T-helper 1 cell (primary cell): ENCODE data around the gene MMADHC.
A peak's percentile ranks its signal among the peaks of the same experiment; 100 is the strongest.
"Not testable (repeated sequence)": the region's sequence is repeated elsewhere in the genome, so short reads cannot be mapped to it uniquely, and the experiment has no call there.

ENCODE experiments used
- DNase-seq, 5 donors: peaks; one replicate each; pipeline ENCODE4 v3.0.0-alpha.2; 2012 to 2020

Gene MMADHC

GRCh38 chr2:149595056-149595963 lies 7.7 kb upstream of the MMADHC start:
- no peak for DNase-seq

DNA sequence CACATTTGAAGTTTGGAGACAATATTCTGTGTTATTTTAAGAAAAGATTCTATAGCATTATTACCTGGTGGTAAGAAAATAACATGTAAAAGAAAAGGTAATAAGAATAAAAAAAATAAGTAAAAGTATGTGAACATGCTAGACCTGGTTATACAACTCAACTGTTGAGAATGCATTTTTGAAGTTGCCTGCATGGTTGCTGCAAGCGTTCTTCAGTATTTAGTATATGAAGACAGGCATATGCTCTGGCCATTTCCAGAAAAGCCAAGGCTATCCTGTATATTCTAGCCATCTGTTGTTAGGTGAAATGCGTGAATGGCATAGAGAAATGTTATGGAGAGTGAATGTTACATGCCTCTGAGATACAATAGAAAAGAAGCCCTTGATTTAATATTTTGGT lies 6.8 kb upstream of the MMADHC start:
- DNase-seq: no peak

- DNase-seq: no peak
Observed at GRCh38 chr2:149587950-149588487, 444 bp upstream of the MMADHC start.

DNA sequence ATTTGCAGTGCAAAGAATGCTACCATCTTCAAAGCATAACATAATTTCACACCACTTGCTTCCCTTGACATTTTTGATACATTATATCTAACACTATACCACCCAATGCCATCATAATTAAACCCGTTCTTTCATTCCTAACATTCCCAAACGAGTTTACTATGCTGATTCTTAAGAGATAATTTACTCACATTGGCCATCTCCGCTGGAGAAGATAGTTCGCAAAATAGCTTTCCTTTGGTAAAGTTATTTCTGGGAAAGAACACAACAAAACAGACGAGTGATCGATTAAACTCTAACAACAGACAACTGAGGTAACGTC lies 716 bp downstream of the MMADHC start:
- DNase-seq: no peak

GRCh38 chr2:149586063-149586462 lies 1.5 kb downstream of the MMADHC start:
- DNase-seq: no peak

DNA sequence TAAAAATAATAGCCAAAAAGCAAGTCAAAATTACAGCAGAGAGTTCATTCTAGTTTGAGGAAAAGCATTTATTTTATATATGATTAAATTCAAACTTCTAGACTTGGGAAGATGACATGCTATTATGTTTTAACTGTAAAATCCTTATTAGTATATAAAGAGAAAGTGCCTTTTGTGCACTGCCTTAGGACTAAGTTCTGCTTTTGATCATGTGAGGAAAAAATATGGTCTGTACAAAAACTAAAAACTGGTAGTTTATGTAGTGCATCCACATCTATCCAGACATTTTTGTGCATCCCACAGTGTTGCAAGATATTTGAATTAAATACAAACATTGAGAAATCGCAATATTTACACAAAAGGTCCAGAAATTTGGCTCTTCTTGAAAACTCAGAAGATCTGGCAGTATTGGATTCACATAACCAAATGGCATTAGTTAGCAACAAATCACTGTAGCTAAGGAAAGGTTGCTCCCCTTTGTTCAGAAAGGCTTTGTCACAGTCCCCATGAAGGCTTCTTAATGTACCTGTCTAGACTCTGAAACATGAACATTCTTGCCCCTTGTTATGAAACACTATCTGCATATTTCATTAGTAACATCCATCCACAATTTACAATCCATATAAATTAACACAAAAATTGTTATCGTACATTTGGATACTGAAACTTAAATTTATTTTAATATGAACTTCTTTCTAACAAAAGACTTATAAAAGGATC lies 2.2 kb downstream of the MMADHC start:
- DNase-seq: no peak

DNA sequence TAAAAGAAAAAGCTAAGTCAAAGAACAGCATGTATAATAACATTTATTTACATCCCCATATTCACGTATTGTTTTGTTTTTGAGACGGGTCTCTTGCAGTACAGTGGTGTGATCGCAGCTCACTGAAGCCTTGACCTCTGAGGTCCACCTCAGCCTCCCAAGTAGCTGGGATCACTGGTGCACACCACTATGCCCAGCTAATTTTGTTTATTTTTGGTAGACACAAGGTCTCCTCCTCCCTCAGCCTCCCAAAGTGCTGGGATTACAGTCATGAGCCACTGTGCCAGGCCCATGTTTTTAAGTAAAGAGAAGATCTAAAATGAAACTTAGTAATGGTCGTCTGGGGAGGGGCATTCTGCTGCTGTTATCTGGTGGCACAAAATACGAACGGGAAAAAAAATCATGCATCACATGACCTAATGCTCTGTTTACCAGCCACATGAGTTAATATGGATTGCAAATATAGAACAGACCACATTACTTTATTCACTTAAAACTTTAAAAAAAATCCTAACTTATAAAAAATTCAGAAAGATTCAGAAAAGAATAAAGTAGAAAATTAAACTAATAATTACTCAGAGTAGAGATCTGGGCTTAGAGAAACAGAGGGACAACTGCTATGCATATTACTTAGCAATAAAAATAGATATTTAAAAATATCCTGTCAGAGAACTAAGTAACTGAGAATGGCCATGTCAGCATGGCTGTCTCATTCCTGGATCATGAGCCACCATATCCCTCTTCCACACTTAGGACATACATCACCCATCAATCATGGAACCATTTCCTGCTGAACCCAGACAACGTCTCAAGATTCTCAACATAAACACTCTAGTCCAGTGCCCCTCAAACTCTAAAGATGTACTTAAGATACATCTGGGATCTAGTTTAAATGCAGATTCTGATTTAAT lies 7.3 kb downstream of the MMADHC start:
- DNase-seq: no peak

- DNase-seq: no peak
Observed at GRCh38 chr2:149577269-149577668, 10.3 kb downstream of the MMADHC start.

- DNase-seq: no peak
Observed at GRCh38 chr2:149575752-149576151, 11.8 kb downstream of the MMADHC start.

DNA sequence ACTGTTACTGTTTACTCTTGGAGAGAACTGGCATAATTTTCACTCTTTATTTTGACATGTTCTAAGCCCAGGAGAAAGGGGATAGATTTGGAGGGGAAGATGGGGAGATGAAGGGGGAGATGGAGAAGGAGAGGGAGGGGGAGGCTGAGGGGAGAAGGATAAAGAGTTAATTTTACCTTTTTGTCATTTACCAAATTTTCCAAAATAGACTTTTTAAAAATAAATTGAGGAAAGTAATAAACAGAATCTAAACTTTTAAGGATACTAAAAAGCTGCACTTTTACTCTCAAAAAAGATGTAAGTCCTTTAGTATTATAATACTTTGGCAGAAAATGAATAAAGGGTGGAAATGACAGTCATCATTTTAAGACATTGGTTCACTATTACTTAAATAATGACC lies 12.3 kb downstream of the MMADHC start:
- DNase-seq: no peak

- DNase-seq: no peak
Observed at GRCh38 chr2:149573760-149574159, 13.8 kb downstream of the MMADHC start.

- DNase-seq: no peak
Observed at GRCh38 chr2:149572102-149572953, 15.2 kb downstream of the MMADHC start.

- no peak for DNase-seq
Observed at GRCh38 chr2:149568138-149568537, 19.4 kb downstream of the MMADHC start.

GRCh38 chr2:149566652-149567051 lies 20.9 kb downstream of the MMADHC start:
- no peak for DNase-seq

GRCh38 chr2:149565625-149566024 lies 21.9 kb downstream of the MMADHC start:
- not testable (repeated sequence) for DNase-seq

DNA sequence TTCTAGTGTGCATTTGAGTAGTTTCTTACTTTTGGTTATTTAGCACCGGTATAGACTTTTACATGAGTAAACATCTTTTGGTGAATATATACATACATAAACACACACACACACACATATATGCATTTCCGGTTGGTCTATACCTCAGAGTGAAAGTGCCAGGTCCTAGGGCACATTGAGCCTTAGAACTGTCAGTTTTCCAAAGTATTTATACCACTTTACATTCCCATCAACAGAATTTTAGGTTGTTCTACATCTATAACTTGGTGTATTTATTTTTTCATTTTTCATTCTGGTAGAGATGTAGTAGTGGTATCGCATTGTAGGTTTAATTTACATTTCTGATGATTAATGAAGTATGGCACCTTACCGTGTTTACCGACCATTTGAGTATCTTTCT lies 22.6 kb downstream of the MMADHC start:
- DNase-seq: no peak

DNA sequence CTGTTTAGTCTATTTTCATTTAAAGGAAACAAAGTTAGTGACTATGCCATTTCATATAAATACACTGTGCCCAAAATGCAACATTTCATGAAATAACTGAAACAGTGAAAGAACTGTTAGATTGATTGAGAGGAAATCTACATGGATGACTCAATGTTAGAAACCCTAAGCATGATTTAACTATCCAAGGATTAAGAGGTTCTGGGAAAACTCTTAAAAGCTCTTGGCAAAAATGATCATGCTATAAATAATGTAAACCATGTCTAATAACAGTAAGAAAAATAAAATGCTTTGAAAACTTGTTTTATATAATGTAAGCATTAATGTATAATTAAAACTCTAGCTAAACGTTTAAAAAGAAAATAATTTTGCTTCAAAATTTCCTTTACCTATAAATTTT lies 23.5 kb downstream of the MMADHC start:
- no peak for DNase-seq

DNA sequence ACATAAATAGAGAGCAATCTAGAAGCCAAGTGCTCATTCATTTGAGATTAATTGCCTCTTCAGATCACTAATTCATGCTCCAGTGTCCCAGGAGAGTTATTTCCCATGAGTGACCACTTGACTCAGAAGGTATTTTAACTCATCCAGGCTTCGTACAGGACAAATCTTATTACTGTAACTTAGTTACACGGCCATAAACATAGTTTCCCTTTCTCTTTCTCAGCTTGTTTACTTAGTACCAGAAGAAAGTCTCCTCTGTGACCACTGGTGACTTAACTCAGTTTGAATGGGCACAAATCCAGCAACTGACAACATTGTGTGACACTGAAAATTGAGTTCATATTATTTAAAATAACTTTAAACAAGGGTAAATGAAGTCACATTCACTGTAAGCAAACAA lies 25.3 kb downstream of the MMADHC start:
- no peak for DNase-seq

DNA sequence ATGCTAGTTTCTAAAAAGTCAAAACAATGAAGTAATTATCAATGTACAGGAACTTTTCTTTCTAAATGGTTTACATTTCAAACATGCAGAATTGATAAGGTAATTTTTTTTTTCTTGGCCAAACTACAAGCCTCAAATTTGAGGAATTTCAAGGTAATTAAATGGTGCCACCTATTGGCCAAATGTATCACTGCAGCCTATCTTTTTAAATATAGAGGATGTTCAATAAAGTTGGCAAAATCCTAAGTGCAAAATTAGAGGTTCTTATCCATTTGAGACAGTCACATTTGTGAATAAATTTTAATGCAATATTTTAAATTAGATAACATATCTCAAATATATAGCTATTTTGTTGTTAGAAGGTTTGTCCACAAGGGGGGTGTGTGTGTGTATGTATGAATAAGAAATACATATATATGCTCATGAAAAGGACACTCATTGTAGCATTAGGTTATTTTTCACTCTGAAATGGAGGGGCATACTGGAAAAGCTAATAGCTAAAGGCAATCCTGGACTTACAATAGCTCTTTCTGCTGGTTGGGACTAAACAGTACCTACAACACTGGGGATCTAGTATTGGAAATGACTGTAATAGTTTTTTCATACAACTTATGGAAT lies 26.2 kb downstream of the MMADHC start:
- DNase-seq: peak in 2 of 5 donors; percentile 14 to 29

- DNase-seq: no peak
Observed at GRCh38 chr2:149559341-149560068, 28.1 kb downstream of the MMADHC start.

DNA sequence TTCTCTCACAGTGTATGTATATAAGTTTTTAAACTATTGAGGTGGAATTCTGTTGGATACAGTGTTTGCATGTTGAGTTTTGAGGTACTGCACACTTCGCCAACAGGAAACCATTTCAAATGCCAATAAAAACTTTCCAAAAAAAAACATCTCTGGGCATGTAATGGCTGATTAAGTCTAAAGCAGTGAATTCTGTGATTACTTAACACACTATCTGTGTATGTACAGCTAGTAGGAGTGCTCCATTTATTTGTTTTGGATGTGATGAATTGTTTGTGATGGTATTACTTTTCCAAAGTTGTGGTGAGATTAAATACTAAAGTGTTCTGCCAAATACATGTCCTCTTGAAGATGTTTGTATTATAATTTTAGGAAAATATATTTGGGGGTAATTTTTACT lies 31.1 kb downstream of the MMADHC start:
- no peak for DNase-seq
